H1 (cell line): Measurements from ENCODE around the gene AP2B1. TPM values are rescaled to one million over a fixed set of nuclear protein-coding genes. Genes with fewer than 3 reads are reported as not detected.

Experiments used
- CTCF ChIA-PET: fragments of 300-600 bp; sonication (Branson Sonifier 250); formaldehyde crosslinking; loops from one replicate; lab custom pipeline; 2021; ENCODE audit not compliant: partially characterized antibody; lab: Charles Lee
- POLR2A ChIA-PET: fragments of 300-600 bp; sonication (Branson Sonifier 250); formaldehyde crosslinking; loops from one replicate; lab custom pipeline; 2021; ENCODE audit warnings: inconsistent platforms; ENCODE audit not compliant: partially characterized antibody; lab: Charles Lee
- DNase-seq, 2 experiments: peaks; one replicate each; pipeline versions ENCODE4 v3.0.0 to v3.0.0-alpha.2; 2010 to 2022; ENCODE audit warnings: low spot score in 2 of 2, low read depth in 1 of 2, mixed read lengths in 1 of 2
- FAIRE-seq: peaks from 2 replicates; lab custom pipeline; 2011; peaks lifted over from hg19 to GRCh38; lab: Jason Lieb, UNC
- H2AFZ ChIP-seq: 2 replicates; pipeline ENCODE4 v1.8.1; 2012; ENCODE audit warnings: low read length, inconsistent platforms
- H2AK5ac ChIP-seq: 2 replicates; pipeline ENCODE4 v1.6.1; 2013; ENCODE audit warnings: low read depth, low read length
- H2BK120ac ChIP-seq: replicated peaks from 2 replicates; pipeline ENCODE3; 2013; ENCODE audit warnings: low read depth, low read length, inconsistent platforms
- H2BK12ac ChIP-seq: 2 replicates; pipeline ENCODE4 v1.6.1; 2013; ENCODE audit warnings: low read depth, low read length
- H2BK15ac ChIP-seq: 2 replicates; pipeline ENCODE4 v1.6.1; 2013; ENCODE audit warnings: low read length
- H2BK20ac ChIP-seq: 2 replicates; pipeline ENCODE4 v1.6.1; 2013; ENCODE audit warnings: low read length
- H2BK5ac ChIP-seq: 2 replicates; pipeline ENCODE4 v1.6.1; 2013; ENCODE audit warnings: low read depth, low read length
- H3K14ac ChIP-seq: 2 replicates; pipeline ENCODE4 v1.6.1; 2013; ENCODE audit warnings: inconsistent platforms; ENCODE audit not compliant: insufficient read length
- H3K18ac ChIP-seq: 2 replicates; pipeline ENCODE4 v1.6.1; 2013; ENCODE audit warnings: low read length; ENCODE audit errors: extremely low read depth
- H3K23ac ChIP-seq: 2 replicates; pipeline ENCODE4 v1.6.1; 2013; ENCODE audit warnings: inconsistent platforms; ENCODE audit not compliant: insufficient read length
- H3K23me2 ChIP-seq: 2 replicates; pipeline ENCODE4 v1.6.1; 2013; ENCODE audit warnings: low read depth, low read length
- H3K27ac ChIP-seq: 2 replicates; pipeline ENCODE4 v1.6.1; 2011; ENCODE audit warnings: low read depth, low read length, inconsistent platforms
- H3K27me3 ChIP-seq, 4 experiments: replicated peaks in 1 of 4; 1 replicate in 1 of 4; 2 replicates in 3 of 4; pipeline versions ENCODE4 v1.6.1 to v1.8.1; 2011 to 2013; ENCODE audit warnings: low read length in 3 of 4, mild to moderate bottlenecking in 3 of 4, inconsistent platforms in 2 of 4, mixed read lengths in 2 of 4, moderate library complexity in 1 of 4; ENCODE audit not compliant: control insufficient read depth in 3 of 4, insufficient read depth in 3 of 4; ENCODE audit errors: extremely low read depth in 1 of 4
- H3K36me3 ChIP-seq, 4 experiments: 2 replicates each; pipeline versions ENCODE4 v1.6.1 to v1.8.1; 2011 to 2013; ENCODE audit warnings: mild to moderate bottlenecking in 4 of 4, low read length in 3 of 4, moderate library complexity in 2 of 4, control low read depth in 1 of 4, inconsistent platforms in 1 of 4; ENCODE audit not compliant: insufficient read depth in 4 of 4, control insufficient read depth in 2 of 4
- H3K4ac ChIP-seq: replicated peaks from 2 replicates; pipeline ENCODE3; 2013; ENCODE audit warnings: low read length, low read depth, mixed read lengths, inconsistent platforms; ENCODE audit not compliant: insufficient read length
- H3K4me1 ChIP-seq, 4 experiments: replicated peaks in 1 of 4; 1 replicate in 1 of 4; 2 replicates in 3 of 4; pipeline versions ENCODE4 v1.6.1 to v1.8.1; 2011 to 2013; ENCODE audit warnings: low read length in 3 of 4, inconsistent platforms in 2 of 4, mixed read lengths in 1 of 4; ENCODE audit not compliant: insufficient read depth in 4 of 4, control insufficient read depth in 3 of 4
- H3K4me2 ChIP-seq, 2 experiments: 2 replicates each; pipeline versions ENCODE4 v1.6.1 to v1.8.1; 2011 to 2013; ENCODE audit warnings: low read depth in 2 of 2, low read length in 2 of 2, control low read depth in 1 of 2, inconsistent platforms in 1 of 2, mild to moderate bottlenecking in 1 of 2; ENCODE audit not compliant: insufficient read depth in 1 of 2
- H3K4me3 ChIP-seq, 4 experiments: fragments of 200-600, 300-600 bp in 1 of 4; sonication (generic), shearing (Covaris generic), sonication (Bioruptor Twin) in 1 of 4; 2 replicates each; pipeline versions ENCODE4 v1.5.1 to v1.8.1; 2011 to 2016; ENCODE audit warnings: low read length in 4 of 4, low read depth in 3 of 4, control low read depth in 2 of 4, inconsistent platforms in 2 of 4, mild to moderate bottlenecking in 2 of 4, mixed read lengths in 1 of 4, moderate library complexity in 1 of 4; ENCODE audit not compliant: insufficient read depth in 2 of 4; ENCODE audit errors: extremely low read depth in 1 of 4
- H3K56ac ChIP-seq: replicated peaks from 2 replicates; pipeline ENCODE3; 2013; ENCODE audit warnings: low read depth, mild to moderate bottlenecking, mixed read lengths, low read length, inconsistent platforms; ENCODE audit not compliant: insufficient read length
- H3K79me1 ChIP-seq: 2 replicates; pipeline ENCODE4 v1.6.1; 2013; ENCODE audit warnings: low read depth, low read length, control low read depth
- H3K79me2 ChIP-seq, 2 experiments: 2 replicates each; pipeline versions ENCODE4 v1.6.1 to v1.8.1; 2012 to 2013; ENCODE audit warnings: low read length in 2 of 2, mild to moderate bottlenecking in 2 of 2, inconsistent platforms in 1 of 2; ENCODE audit not compliant: insufficient read depth in 2 of 2, control insufficient read depth in 1 of 2
- H3K9ac ChIP-seq, 4 experiments: replicated peaks in 1 of 4; 1 replicate in 1 of 4; 2 replicates in 3 of 4; pipeline versions ENCODE4 v1.6.1 to v1.8.1; 2011 to 2013; ENCODE audit warnings: low read depth in 3 of 4, low read length in 3 of 4, control low read depth in 2 of 4, mild to moderate bottlenecking in 2 of 4, moderate library complexity in 2 of 4, inconsistent platforms in 1 of 4; ENCODE audit errors: extremely low read depth in 1 of 4
- H3K9me3 ChIP-seq, 2 experiments: 2 replicates each; pipeline versions ENCODE4 v1.6.1 to v1.8.1; 2012 to 2013; ENCODE audit warnings: mild to moderate bottlenecking in 2 of 2, moderate library complexity in 2 of 2, control low read depth in 1 of 2, inconsistent platforms in 1 of 2, low read depth in 1 of 2, low read length in 1 of 2, mixed read lengths in 1 of 2; ENCODE audit not compliant: insufficient read depth in 2 of 2
- H4K20me1 ChIP-seq, 2 experiments: replicated peaks in 1 of 2; 2 replicates each; pipeline versions ENCODE3 to v1.8.1; 2011 to 2013; ENCODE audit warnings: inconsistent platforms in 2 of 2, low read length in 2 of 2, mild to moderate bottlenecking in 1 of 2; ENCODE audit not compliant: insufficient read depth in 2 of 2, control insufficient read depth in 1 of 2
- H4K5ac ChIP-seq: 2 replicates; pipeline ENCODE4 v1.6.1; 2013; ENCODE audit warnings: low read length, low read depth, mixed read lengths, inconsistent platforms; ENCODE audit not compliant: insufficient read length
- H4K8ac ChIP-seq: 2 replicates; pipeline ENCODE4 v1.8.0; 2013; ENCODE audit warnings: mild to moderate bottlenecking, moderate library complexity, low read length, inconsistent platforms; ENCODE audit not compliant: insufficient read depth; ENCODE audit errors: extremely low read depth
- H4K91ac ChIP-seq: replicated peaks from 2 replicates; pipeline ENCODE3; 2013; ENCODE audit warnings: low read length, mixed read lengths, inconsistent platforms; ENCODE audit not compliant: insufficient read length
- CHD2 ChIP-seq: IDR thresholded peaks from 2 replicates; pipeline ENCODE4 v1.6.1; 2012; ENCODE audit warnings: low read length, improper control_type of control experiment
- EGR1 ChIP-seq: IDR thresholded peaks from 2 replicates; pipeline ENCODE4 v1.6.1; 2011; ENCODE audit warnings: low read depth, low read length, borderline replicate concordance
- FOSL1 ChIP-seq: IDR thresholded peaks from 2 replicates; pipeline ENCODE4 v1.6.1; 2011; ENCODE audit warnings: mild to moderate bottlenecking, low read depth, low read length, moderate library complexity; ENCODE audit not compliant: insufficient read depth
- JUN ChIP-seq: IDR thresholded peaks from 2 replicates; pipeline ENCODE4 v1.6.1; 2011; ENCODE audit warnings: low read depth, mild to moderate bottlenecking, improper control_type of control experiment, low read length
- NRF1 ChIP-seq: IDR thresholded peaks from 2 replicates; pipeline ENCODE4 v1.6.1; 2011; ENCODE audit warnings: mild to moderate bottlenecking, low read depth, low read length, improper control_type of control experiment
- POLR2AphosphoS5 ChIP-seq: IDR thresholded peaks from 2 replicates; pipeline ENCODE4 v1.6.1; 2011; ENCODE audit warnings: low read depth, low read length
- SP1 ChIP-seq: IDR thresholded peaks from 2 replicates; pipeline ENCODE4 v1.6.1; 2011; ENCODE audit warnings: low read depth, low read length
- SUZ12 ChIP-seq: fragments of 200-600 bp; sonication (generic); IDR thresholded peaks from 2 replicates; pipeline ENCODE4 v1.6.1; 2012; ENCODE audit warnings: mild to moderate bottlenecking, inconsistent platforms, low read length, moderate library complexity, mixed read lengths
- WGBS, 2 experiments: shearing (Covaris generic) in 1 of 2; methylation state at CpG; one replicate each; pipeline versions ENCODE4 v1.1.6 to v1.1.7; 2013 to 2015; ENCODE audit warnings: low lambda C conversion rate in 2 of 2, mixed read lengths in 2 of 2, inconsistent platforms in 1 of 2, low coverage in 1 of 2, missing lambda C conversion rate in 1 of 2; ENCODE audit not compliant: insufficient replicate concordance in 2 of 2, insufficient coverage in 1 of 2, insufficient read length in 1 of 2; ENCODE audit errors: extremely low coverage in 1 of 2, missing lambda C conversion rate in 1 of 2; 5-methylcytosine and 5-hydroxymethylcytosine counted together
- polyA plus RNA-seq, 7 experiments: library from polyadenylated mRNA; depleted of rRNA in 3 of 7; stranded (reverse) in 5 of 7; unstranded in 2 of 7; fragments of >200 nt in 5 of 7; fragments of 200-250 nt in 2 of 7; gene quantifications; 1 replicate in 5 of 7; 2 replicates in 1 of 7; 4 replicates in 1 of 7; pipeline versions ENCODE4 v1.2.1 to v1.2.3, GENCODE V29; 2011 to 2013; ENCODE audit warnings: missing spikeins in 2 of 7, mixed read lengths in 2 of 7
- total RNA-seq: library from RNA; stranded (reverse); fragmentation: NEBNext Ultra II Directional; extraction: Animal tissue kit (Norgen Biotek cat#: 25700); gene quantifications from 2 replicates; pipeline ENCODE4 v1.2.1, GENCODE V29; 2021

The AP2B1 gene
- total and polyA plus RNA-seq, 2 of the 8 experiments (the other 6 are each of a cell fraction or from before 2014, with no cell fraction given) = 95.5 to 199 TPM

DNA sequence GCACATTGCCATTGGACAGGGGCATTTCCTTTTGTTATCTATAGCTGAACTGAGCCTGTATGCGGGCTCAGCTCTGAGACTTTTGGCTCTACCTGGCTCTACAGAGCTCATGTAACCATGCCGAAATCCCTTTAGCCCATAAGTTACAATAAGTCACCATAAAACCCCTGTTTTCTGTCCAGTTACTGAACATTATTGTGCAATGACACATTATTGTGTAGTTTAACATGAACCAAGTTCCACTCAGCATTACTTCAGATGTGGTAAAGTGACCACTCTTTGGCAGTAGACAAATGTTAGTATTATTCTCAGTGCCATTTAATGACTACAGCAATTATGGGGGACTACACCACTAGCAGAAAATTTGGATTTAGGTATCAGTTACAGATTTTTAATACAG lies 78.9 kb downstream of the AP2B1 start:
- no peak for FAIRE-seq
- Histone ChIP-seq H3K36me3 (peaks cover 0 to 26% (median 6%) of the 10 kb centered on the region in 4 experiments; a peak in 5 of 8 replicates), H2BK5ac (no peak overlapping the region)
- TF ChIP-seq NRF1 (no peak), CHD2 (no peak), JUN (no peak), SUZ12 (no peak), SP1 (no peak), EGR1 (no peak), POLR2AphosphoS5 (no peak), FOSL1 (no peak)

More for the DNA sequence above, 78.9 kb downstream of the AP2B1 start:
- Histone ChIP-seq H3K18ac (no peak overlapping the region), H4K8ac (no peak overlapping the region), H3K27me3 (no peaks in the 10 kb centered on the region), H4K20me1 (peaks cover 0 to 1% of the 10 kb centered on the region in 2 experiments), H3K4me2 (no peak overlapping the region), H3K14ac (no peak overlapping the region), H3K23me2 (no peaks in the 10 kb centered on the region), H3K9ac (no peak overlapping the region), H2BK20ac (no peak overlapping the region), H2AK5ac (no peak overlapping the region), H4K5ac (no peak overlapping the region), H2BK120ac (no peak overlapping the region), H2BK12ac (no peak overlapping the region), H3K79me2 (no peaks in the 10 kb centered on the region), H3K23ac (no peak overlapping the region), H4K91ac (no peak overlapping the region), H3K4me1 (no peaks in the 10 kb centered on the region), H3K79me1 (no peaks in the 10 kb centered on the region), H3K27ac (no peak overlapping the region), H3K4ac (no peak overlapping the region), H3K4me3 (no peak overlapping the region), H2BK15ac (no peak overlapping the region), H3K56ac (no peak overlapping the region), H2AFZ (no peak overlapping the region), H3K9me3 (no peaks in the 10 kb centered on the region)
- ChIA-PET POLR2A (interaction anchor here (1.1 kb wide), 1 partner anchor 29 kb away, joined by 3 read pairs; no protein-coding TSS in a partner anchor), CTCF (interaction anchor here (1.2 to 4.4 kb wide), 5 partner anchors 16 to 131 kb away, joined by 3 to 19 read pairs (median 3); no protein-coding TSS in a partner anchor)
- WGBS, 2 experiments = 74% methylated on average over 2 of the region's 2 CpGs; no CpG with 5 or more reads in 1 of the 2 experiments
- DNase-seq = no peak
